GM21619 (cell line): ENCODE results near the gene IL36G.

ENCODE experiments used
- ATAC-seq: cut with Tn5 transposase; IDR thresholded peaks from one replicate; pipeline ENCODE4 v1.9.1; 2021; ENCODE audit not compliant: unreplicated experiment

Gene IL36G

DNA sequence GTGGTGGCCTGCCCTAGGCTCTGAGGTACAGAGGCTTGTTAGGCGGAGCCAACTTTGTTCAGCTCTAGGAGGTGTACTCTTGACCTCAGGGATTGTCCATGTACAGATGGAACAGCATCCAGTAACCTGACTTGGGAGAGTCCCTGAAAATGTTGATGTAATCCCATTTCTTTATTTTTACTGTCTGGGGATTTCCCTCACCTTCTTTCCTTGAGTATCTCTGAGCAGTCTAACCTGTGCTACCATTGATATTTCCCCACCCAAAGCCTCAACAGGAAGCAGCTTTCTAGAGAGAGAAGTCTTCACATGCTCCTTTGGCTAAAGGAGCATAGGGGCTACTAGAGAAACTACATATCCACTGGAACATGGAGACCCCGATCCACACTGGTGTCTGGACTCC, 37.8 kb downstream of the IL36G start:
- ATAC-seq: no peak

DNA sequence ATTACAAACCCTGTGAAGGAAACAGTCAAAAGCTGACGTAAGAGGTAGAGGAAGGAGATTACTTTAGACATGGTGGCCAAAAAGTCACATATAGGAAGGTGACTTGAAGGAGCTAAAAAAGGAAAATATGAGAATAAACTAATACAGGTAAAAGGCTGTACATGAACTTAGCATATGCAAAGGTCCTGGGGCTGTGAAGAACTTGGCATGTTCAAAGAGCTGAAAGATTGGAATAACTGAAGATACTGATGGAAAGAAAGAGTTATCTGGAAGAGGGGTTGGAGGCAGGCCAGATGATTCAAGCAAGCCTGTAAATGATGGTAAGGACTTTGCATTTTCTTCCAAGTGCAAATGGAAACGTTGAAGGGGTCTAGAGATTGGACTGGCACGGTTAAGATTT, 40.7 kb downstream of the IL36G start:
- ATAC-seq: no peak

DNA sequence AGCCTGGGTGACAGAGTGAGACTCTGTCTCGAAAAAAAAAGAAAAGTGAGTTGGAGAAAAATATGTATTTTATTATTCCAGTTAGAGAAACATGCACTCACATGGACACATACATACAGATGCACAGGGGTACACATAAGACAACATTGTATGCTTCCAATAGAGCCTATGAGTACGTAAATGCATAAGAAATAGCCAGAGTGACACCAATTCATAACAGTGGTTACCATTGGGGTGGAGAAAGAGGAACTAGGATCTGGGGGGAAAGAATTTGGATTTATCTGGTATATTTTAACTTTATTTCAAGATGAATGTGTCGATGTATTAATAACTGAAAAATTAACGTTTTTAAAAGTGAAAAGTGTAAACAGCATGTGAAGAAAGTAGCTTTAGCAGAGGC, 43.5 kb downstream of the IL36G start:
- ATAC-seq: no peak

DNA sequence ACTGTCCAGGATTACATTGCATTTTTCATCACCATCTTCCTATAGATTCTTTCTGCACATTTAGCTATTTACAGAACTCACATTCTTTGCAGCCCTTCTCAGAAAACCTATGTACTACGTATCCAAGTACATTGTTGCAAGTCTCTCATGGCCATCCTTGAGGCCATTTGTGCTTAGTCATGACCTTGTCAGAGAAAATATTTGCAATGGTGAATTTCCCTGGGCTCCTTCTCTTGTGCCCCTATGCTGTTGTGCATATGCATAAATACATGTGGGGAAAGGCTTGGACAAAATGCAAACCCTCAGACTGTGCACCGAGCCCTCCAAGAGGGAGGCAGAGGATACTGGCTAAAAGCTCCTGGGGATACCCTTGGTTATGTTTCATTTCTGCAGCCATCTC, 47.0 kb downstream of the IL36G start:
- no peak for ATAC-seq

DNA sequence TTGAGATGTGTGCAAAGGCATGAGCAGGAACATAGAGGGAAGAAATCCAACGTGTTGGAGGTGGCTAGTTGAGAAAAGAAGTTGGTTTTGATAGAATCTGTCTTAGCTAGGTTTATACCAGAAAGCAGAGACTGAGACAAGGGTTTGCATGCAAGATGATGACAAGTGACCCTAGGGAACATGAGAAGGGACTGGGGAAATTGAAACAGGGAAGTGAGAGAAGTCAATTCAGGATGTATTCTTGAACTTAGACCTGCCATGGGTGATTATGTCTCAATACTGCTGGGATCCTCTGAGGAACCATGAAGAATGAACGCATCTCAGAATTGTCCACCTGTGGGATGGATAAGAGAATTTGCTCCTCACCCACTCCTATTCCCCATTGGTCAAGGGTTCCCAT, 47.9 kb downstream of the IL36G start:
- ATAC-seq: no peak

DNA sequence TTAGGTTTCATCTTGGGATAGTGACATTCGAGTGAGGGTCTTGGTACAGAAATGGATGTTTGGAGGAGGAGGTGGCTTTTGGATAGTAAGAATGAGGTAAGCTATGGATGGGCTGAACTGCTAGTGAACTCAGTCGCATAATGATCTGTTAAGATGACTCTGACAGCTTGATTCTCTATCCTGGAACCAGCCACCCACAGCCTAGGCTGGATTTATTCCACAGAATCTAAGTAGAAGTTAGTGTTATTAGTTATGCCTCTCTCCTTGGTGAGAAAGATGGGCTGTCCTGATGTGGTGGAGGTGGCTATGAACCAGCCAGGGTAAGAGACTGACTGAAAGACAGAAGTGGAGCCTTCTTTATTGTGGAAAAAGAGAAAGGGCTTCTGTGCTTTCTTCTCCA, 49.9 kb downstream of the IL36G start:
- ATAC-seq: no peak

DNA sequence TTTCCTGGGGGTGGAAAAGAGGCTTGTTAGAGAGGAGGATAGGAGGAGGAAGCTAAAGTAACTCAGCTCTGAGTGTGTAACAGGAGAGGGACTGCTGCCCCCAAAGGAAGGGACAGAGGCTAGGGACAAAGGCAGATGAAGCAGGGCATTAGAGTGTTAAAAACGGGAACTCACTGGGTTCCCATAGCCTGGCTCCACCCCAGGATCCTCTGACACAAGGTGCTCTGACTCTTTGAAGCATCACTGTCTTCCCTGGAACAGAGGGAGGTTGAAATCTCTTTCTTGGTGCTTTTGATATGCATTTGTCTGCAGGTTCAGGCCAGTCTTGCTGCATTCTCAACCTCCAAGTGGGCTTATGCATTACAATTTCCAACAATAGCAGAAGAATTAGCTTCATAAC, 50.3 kb downstream of the IL36G start:
- ATAC-seq: no peak

DNA sequence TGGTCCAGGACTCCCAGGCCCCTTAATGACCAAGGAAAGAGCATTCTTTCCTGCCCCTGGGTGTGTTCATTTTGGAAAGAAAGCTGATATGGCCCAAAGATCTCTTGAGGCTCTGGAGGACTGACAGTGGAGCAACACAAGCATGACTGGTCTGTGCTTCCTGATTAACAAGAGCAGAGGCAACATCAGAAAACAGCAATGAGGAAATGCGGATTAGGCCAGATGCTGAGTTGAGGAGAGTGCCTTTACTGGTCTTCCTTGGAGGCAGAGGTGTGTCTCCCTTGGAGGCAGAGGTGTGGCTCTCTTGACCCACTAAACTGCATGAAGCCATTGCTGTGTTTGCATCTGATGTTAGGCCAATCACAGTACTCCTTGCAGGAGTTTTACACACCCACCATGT, 54.9 kb downstream of the IL36G start:
- no peak for ATAC-seq

DNA sequence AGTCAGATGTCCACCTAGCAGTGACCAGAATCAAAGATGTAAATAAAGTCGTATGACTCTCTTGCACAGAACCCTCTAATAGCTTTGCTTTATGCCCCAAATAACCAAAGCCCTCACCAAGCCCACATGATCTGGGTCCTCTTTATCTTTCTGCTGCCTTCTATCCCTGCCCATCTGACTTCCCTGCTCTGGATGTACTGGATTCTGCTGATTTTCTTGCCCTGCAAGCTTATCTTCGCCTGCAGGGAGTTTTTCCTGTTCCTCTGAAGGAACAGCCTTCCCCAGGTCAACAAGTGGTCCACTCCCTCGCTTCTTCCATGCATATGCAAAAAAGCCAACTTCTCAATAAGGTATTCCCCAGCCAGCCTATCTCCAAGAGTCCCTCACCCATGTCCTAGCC, 56.2 kb downstream of the IL36G start:
- ATAC-seq: no peak
